Activated CD8-positive, alpha-beta memory T cell treated with anti-CD3 and anti-CD28 coated beads, Interleukin-2, amount 50 U/mL, for 1 hour (primary cell): ENCODE data around the gene SYT2.

Source experiments
- DNase-seq: peaks from one replicate; pipeline ENCODE4 v3.0.0-alpha.2; 2020; ENCODE audit errors: extremely low read depth

Gene SYT2

GRCh38 chr1:202704601-202705000, 5.7 kb downstream of the SYT2 start:
- DNase-seq, result no peak

- no peak for DNase-seq
Measured at GRCh38 chr1:202703191-202703590, 7.1 kb downstream of the SYT2 start.

GRCh38 chr1:202702088-202702487, 8.2 kb downstream of the SYT2 start:
- DNase-seq, result no peak

- DNase-seq, result no peak
Measured at GRCh38 chr1:202701200-202701599, 9.1 kb downstream of the SYT2 start.

GRCh38 chr1:202700061-202700460, 10.2 kb downstream of the SYT2 start:
- no peak for DNase-seq

GRCh38 chr1:202698276-202698675, 12.0 kb downstream of the SYT2 start:
- DNase-seq, result no peak

GRCh38 chr1:202697038-202697437, 13.2 kb downstream of the SYT2 start:
- no peak for DNase-seq

- DNase-seq, result no peak
Measured at GRCh38 chr1:202694314-202694713, 15.9 kb downstream of the SYT2 start.

GRCh38 chr1:202692959-202693555, 17.2 kb downstream of the SYT2 start:
- peak; percentile 17 for DNase-seq

- no peak for DNase-seq
Measured at GRCh38 chr1:202691816-202692215, 18.4 kb downstream of the SYT2 start.

- DNase-seq, result no peak
Measured at GRCh38 chr1:202689493-202690342, 20.5 kb downstream of the SYT2 start.

GRCh38 chr1:202689082-202689481, 21.2 kb downstream of the SYT2 start:
- DNase-seq, result no peak

- DNase-seq, result no peak
Measured at GRCh38 chr1:202688401-202688800, 21.9 kb downstream of the SYT2 start.

GRCh38 chr1:202687798-202688197, 22.5 kb downstream of the SYT2 start:
- no peak for DNase-seq

GRCh38 chr1:202687370-202687769, 22.9 kb downstream of the SYT2 start:
- DNase-seq, result no peak

GRCh38 chr1:202685641-202686040, 24.6 kb downstream of the SYT2 start:
- DNase-seq, result no peak

GRCh38 chr1:202684716-202685115, 25.5 kb downstream of the SYT2 start:
- no peak for DNase-seq

- DNase-seq, result no peak
Measured at GRCh38 chr1:202683029-202683428, 27.2 kb downstream of the SYT2 start.

GRCh38 chr1:202682477-202682876, 27.8 kb downstream of the SYT2 start:
- no peak for DNase-seq

- no peak for DNase-seq
Measured at GRCh38 chr1:202681736-202682420, 28.4 kb downstream of the SYT2 start.

GRCh38 chr1:202680586-202681352, 29.5 kb downstream of the SYT2 start:
- no peak for DNase-seq
